HepG2 (cell line): ENCODE results near the gene ZBTB21. TPM values are rescaled to one million over a fixed set of nuclear protein-coding genes. Genes with fewer than 3 reads are reported as not detected.
A peak's percentile ranks its signal among the peaks of the same experiment; 100 is the strongest.

Experiments used
- BRCA1 ChIP-seq: sonication (generic); formaldehyde crosslinking; IDR thresholded peaks from 2 replicates; pipeline ENCODE4 v1.4.0; 2020; ENCODE audit warnings: missing genetic modification reagents
- CENPBD1 ChIP-seq: sonication (generic); formaldehyde crosslinking; IDR thresholded peaks from 2 replicates; pipeline ENCODE4 v1.8.0; 2022; ENCODE audit warnings: missing genetic modification reagents, low read depth, mild to moderate bottlenecking, borderline replicate concordance
- CHD2 ChIP-seq: IDR thresholded peaks from 2 replicates; pipeline ENCODE4 v1.6.1; 2011; ENCODE audit warnings: low read depth, low read length, improper control_type of control experiment
- CSRNP1 ChIP-seq: sonication (generic); formaldehyde crosslinking; IDR thresholded peaks from 2 replicates; pipeline ENCODE4 v1.8.1; 2023; ENCODE audit warnings: mild to moderate bottlenecking, missing genetic modification reagents
- FOXA1 ChIP-seq, 2 experiments: fragments of 450-650 bp in 1 of 2; sonication (generic) in 1 of 2; formaldehyde crosslinking in 1 of 2; IDR thresholded peaks; 2 replicates each; pipeline versions ENCODE4 v1.4.0 to v1.6.1; 2016 to 2020; ENCODE audit warnings: missing genetic modification reagents in 1 of 2
- FOXP1 ChIP-seq, 2 experiments: fragments of 450-650 bp in 1 of 2; IDR thresholded peaks; 2 replicates each; pipeline ENCODE4 v1.6.1; 2017 to 2018; ENCODE audit warnings: antibody characterized with exemption in 1 of 2
- ISX ChIP-seq: sonication (generic); formaldehyde crosslinking; conservative IDR thresholded peaks from 2 replicates; pipeline ENCODE4 v1.5.0; 2020; ENCODE audit warnings: missing genetic modification reagents
- KDM5B ChIP-seq: sonication (generic); formaldehyde crosslinking; IDR thresholded peaks from 2 replicates; pipeline ENCODE4 v1.4.0; 2020; ENCODE audit warnings: missing genetic modification reagents, mild to moderate bottlenecking, borderline replicate concordance
- POGK ChIP-seq: sonication (generic); formaldehyde crosslinking; conservative IDR thresholded peaks from 2 replicates; pipeline ENCODE4 v1.8.0; 2022; ENCODE audit warnings: mild to moderate bottlenecking, moderate library complexity, missing genetic modification reagents
- RXRA ChIP-seq: sonication (generic); formaldehyde crosslinking; IDR thresholded peaks from 2 replicates; pipeline ENCODE4 v1.5.1; 2020; ENCODE audit warnings: missing genetic modification reagents
- SRSF4 ChIP-seq: fragments of 200-400 bp; formaldehyde crosslinking; IDR thresholded peaks from one replicate; pipeline ENCODE4 v1.6.1; 2018; ENCODE audit warnings: mild to moderate bottlenecking, low read depth, low read length, moderate library complexity; ENCODE audit not compliant: poor library complexity, severe bottlenecking
- TRIM22 ChIP-seq: fragments of 450-650 bp; IDR thresholded peaks from 2 replicates; pipeline ENCODE4 v1.6.1; 2017
- ZNF460 ChIP-seq: sonication (generic); formaldehyde crosslinking; IDR thresholded peaks from 2 replicates; pipeline ENCODE4 v1.5.1; 2020; ENCODE audit warnings: missing genetic modification reagents, mild to moderate bottlenecking, borderline replicate concordance
- ZNF607 ChIP-seq: sonication (generic); formaldehyde crosslinking; IDR thresholded peaks from 2 replicates; pipeline ENCODE4 v1.5.1; 2020; ENCODE audit warnings: missing genetic modification reagents, mild to moderate bottlenecking, borderline replicate concordance
- ZSCAN30 ChIP-seq: sonication (generic); formaldehyde crosslinking; IDR thresholded peaks from 2 replicates; pipeline ENCODE4 v1.5.0; 2020; ENCODE audit warnings: mild to moderate bottlenecking, missing genetic modification reagents
- polyA plus RNA-seq, 8 experiments: library from polyadenylated mRNA; depleted of rRNA in 3 of 8; stranded (reverse) in 7 of 8; unstranded in 1 of 8; fragments of >200 nt; fragmentation: Illumina TruSeq in 4 of 8; extraction: Trizol in 4 of 8; gene quantifications; 2 replicates each; pipeline versions ENCODE4 v1.2.1 to v1.2.3, GENCODE V29; 2011 to 2016; ENCODE audit warnings: low read depth in 4 of 8, missing spikeins in 1 of 8, mixed read lengths in 1 of 8; ENCODE audit not compliant: insufficient read depth in 1 of 8
- total RNA-seq, 5 experiments: library from RNA; depleted of rRNA; stranded (reverse); fragments of >200 nt; fragmentation: Illumina TruSeq; extraction: Trizol; gene quantifications; 2 replicates each; pipeline ENCODE4 v1.2.3, GENCODE V29; 2016; ENCODE audit warnings: low read depth in 1 of 5
- TF ChIP-seq, protein P1 (sequence below): sonication (generic); formaldehyde crosslinking; IDR thresholded peaks from 2 replicates; pipeline ENCODE4 v1.4.0; 2020; ENCODE audit warnings: missing genetic modification reagents
- TF ChIP-seq, protein P2 (sequence below): sonication (generic); formaldehyde crosslinking; IDR thresholded peaks from 2 replicates; pipeline ENCODE4 v1.5.0; 2020; ENCODE audit warnings: missing genetic modification reagents

Gene ZBTB21
- total and polyA plus RNA-seq, 2 of the 13 experiments (the other 11 are each of a cell fraction or from before 2014, with no cell fraction given): 4.5 to 6.1 TPM

DNA sequence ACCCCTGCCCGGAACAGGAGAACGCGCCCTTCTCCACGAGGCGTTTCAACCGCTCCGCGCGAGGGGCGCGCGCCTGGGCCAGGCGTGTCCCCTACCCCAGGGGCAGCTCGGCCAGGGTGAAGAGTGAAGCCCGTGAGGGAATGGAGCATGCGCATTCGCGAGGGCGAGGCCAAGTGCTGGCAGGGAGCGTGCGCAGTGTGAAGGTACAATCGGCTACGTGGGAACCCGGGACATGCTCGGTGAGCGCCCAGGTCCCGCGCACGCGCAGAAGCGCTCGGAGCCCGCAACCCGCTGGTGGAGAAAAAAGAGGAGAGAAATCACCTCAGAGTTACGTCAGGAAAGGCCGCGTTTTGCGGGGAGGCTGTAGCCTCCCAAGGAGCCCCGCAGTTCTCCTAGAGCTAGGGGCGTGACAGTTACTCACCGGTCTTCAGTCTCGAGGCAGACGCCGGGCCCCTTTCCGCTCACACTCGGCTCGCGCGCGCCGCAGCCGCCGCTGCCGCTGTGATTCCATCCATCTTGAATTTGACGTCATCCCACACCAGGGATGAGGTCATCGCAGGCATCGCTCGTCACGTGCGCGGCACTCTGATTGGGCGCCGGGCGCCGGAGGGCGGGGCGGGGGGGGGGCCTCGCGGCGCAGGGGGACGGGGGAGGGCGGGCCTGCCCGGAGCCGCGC is at the start of gene ZBTB21 (continued):
- no peak for TF ChIP-seq CSRNP1 (CRISPR knock-in tag)
- no peak for TF ChIP-seq FOXA1 (IDR thresholded peaks at IDR 0.05)
- no peak for TF ChIP-seq FOXA1 (CRISPR knock-in tag; IDR thresholded peaks at IDR 0.05)
- TF ChIP-seq, protein P1, sequence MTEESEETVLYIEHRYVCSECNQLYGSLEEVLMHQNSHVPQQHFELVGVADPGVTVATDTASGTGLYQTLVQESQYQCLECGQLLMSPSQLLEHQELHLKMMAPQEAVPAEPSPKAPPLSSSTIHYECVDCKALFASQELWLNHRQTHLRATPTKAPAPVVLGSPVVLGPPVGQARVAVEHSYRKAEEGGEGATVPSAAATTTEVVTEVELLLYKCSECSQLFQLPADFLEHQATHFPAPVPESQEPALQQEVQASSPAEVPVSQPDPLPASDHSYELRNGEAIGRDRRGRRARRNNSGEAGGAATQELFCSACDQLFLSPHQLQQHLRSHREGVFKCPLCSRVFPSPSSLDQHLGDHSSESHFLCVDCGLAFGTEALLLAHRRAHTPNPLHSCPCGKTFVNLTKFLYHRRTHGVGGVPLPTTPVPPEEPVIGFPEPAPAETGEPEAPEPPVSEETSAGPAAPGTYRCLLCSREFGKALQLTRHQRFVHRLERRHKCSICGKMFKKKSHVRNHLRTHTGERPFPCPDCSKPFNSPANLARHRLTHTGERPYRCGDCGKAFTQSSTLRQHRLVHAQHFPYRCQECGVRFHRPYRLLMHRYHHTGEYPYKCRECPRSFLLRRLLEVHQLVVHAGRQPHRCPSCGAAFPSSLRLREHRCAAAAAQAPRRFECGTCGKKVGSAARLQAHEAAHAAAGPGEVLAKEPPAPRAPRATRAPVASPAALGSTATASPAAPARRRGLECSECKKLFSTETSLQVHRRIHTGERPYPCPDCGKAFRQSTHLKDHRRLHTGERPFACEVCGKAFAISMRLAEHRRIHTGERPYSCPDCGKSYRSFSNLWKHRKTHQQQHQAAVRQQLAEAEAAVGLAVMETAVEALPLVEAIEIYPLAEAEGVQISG (CRISPR knock-in tag): peak; percentile 53
- TF ChIP-seq CENPBD1: no peak
- peak; percentile 44; the same call in 1 of the 2 replicates for TF ChIP-seq RXRA (CRISPR knock-in tag)
- TF ChIP-seq KDM5B (CRISPR knock-in tag): 0 out of 2 replicates have a peak, but pooled peaks have one; percentile 10
- TF ChIP-seq ZNF607: peak; percentile 32; the same call in 1 of the 2 replicates
- TF ChIP-seq ZNF460: no peak
- TF ChIP-seq CHD2: no peak; the same call in 1 of the 2 replicates
- no peak for TF ChIP-seq SRSF4
- no peak for TF ChIP-seq ZSCAN30 (CRISPR knock-in tag)
- TF ChIP-seq ISX (CRISPR knock-in tag): 0 out of 2 replicates have a peak, but pooled peaks have one; percentile 17
- TF ChIP-seq TRIM22: no peak
- TF ChIP-seq POGK (CRISPR knock-in tag): no peak
- no peak for TF ChIP-seq BRCA1 (CRISPR knock-in tag)
- TF ChIP-seq FOXP1 (IDR thresholded peaks at IDR 0.05): no peak
- TF ChIP-seq FOXP1 (CRISPR knock-in tag; IDR thresholded peaks at IDR 0.05): no peak
- TF ChIP-seq, protein P2, sequence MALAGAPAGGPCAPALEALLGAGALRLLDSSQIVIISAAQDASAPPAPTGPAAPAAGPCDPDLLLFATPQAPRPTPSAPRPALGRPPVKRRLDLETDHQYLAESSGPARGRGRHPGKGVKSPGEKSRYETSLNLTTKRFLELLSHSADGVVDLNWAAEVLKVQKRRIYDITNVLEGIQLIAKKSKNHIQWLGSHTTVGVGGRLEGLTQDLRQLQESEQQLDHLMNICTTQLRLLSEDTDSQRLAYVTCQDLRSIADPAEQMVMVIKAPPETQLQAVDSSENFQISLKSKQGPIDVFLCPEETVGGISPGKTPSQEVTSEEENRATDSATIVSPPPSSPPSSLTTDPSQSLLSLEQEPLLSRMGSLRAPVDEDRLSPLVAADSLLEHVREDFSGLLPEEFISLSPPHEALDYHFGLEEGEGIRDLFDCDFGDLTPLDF: peak; percentile 30; the same call in 1 of the 2 replicates
